Mesodermal cell (in vitro differentiated cells): ENCODE data around the gene SLC17A9.

Source experiments
- H3K27ac ChIP-seq: 2 replicates; pipeline ENCODE4 v1.7.0; 2013; ENCODE audit warnings: mild to moderate bottlenecking, low read depth, low read length, moderate library complexity; ENCODE audit not compliant: severe bottlenecking
- H3K36me3 ChIP-seq: 2 replicates; pipeline ENCODE4 v1.7.1; 2013; ENCODE audit warnings: mild to moderate bottlenecking, low read length, moderate library complexity; ENCODE audit not compliant: control insufficient read depth, insufficient read depth
- H3K4me1 ChIP-seq: one replicate; pipeline ENCODE4 v1.7.1; 2013; ENCODE audit warnings: mild to moderate bottlenecking, low read length; ENCODE audit not compliant: insufficient read depth, control insufficient read depth, poor library complexity, severe bottlenecking
- H3K4me3 ChIP-seq: 2 replicates; pipeline ENCODE4 v1.7.0; 2013; ENCODE audit warnings: low read length, control low read depth, mild to moderate bottlenecking; ENCODE audit not compliant: insufficient read depth, poor library complexity, severe bottlenecking; ENCODE audit errors: extremely low read depth
- H3K9me3 ChIP-seq: 2 replicates; pipeline ENCODE4 v1.7.1; 2013; ENCODE audit warnings: mild to moderate bottlenecking, low read length, moderate library complexity; ENCODE audit not compliant: control insufficient read depth
- WGBS, 2 experiments: methylation state at CpG; one replicate each; pipeline ENCODE4 v1.1.5; 2013; ENCODE audit warnings: missing lambda C conversion rate in 2 of 2; ENCODE audit not compliant: insufficient coverage in 2 of 2; 5-methylcytosine and 5-hydroxymethylcytosine counted together

Gene SLC17A9

GRCh38 chr20:62982124-62983075, 29.9 kb downstream of the SLC17A9 start:
- H3K9me3 ChIP-seq: no peaks in the 10 kb centered on the region
- H3K4me1 ChIP-seq: no peaks in the 10 kb centered on the region
- H3K4me3 ChIP-seq: no peak overlapping the region
- H3K36me3 ChIP-seq: no peaks in the 10 kb centered on the region
- 71 to 76% methylated on average over 11 to 18 of the region's 21 CpGs for WGBS, 2 experiments
- H3K27ac ChIP-seq: no peak overlapping the region

DNA sequence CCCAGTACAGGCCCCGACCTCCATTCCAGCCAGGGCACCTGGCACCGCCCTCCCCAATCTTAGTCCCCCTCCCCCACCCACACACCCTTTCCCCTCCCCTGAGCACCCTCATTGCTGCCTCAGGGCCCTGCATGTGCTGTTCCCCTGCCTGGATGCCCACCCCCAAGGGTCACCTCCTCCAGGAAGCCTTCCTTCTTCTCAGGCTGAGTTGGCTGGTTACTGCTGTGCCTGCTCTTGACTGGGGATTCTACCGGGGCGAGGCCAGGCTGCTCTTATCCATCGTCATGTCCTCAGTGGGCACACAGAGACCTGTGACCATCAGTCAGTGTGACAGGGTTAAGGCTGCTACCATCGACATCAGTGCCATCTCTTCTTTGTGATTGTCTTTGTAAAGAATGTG, 30.7 kb downstream of the SLC17A9 start:
- no peaks in the 10 kb centered on the region for H3K36me3 ChIP-seq
- no peaks in the 10 kb centered on the region for H3K4me1 ChIP-seq
- 93% methylated on average over 4 of the region's 6 CpGs; no CpG with 5 or more reads in 1 of the 2 experiments for WGBS, 2 experiments
- no peak overlapping the region for H3K4me3 ChIP-seq
- no peak overlapping the region for H3K27ac ChIP-seq
- H3K9me3 ChIP-seq: no peaks in the 10 kb centered on the region

- H3K36me3 ChIP-seq: no peaks in the 10 kb centered on the region
- no peak overlapping the region for H3K4me3 ChIP-seq
- 86 to 90% methylated on average over 17 to 18 of the region's 18 CpGs for WGBS, 2 experiments
- H3K9me3 ChIP-seq: no peaks in the 10 kb centered on the region
- no peak overlapping the region for H3K27ac ChIP-seq
- H3K4me1 ChIP-seq: no peaks in the 10 kb centered on the region
These were observed 32.3 kb downstream of the SLC17A9 start for GRCh38 chr20:62984666-62985443.

- no peak overlapping the region for H3K27ac ChIP-seq
- no peak overlapping the region for H3K4me3 ChIP-seq
- WGBS, 2 experiments: 83 to 88% methylated on average over 14 of the region's 14 CpGs
- no peaks in the 10 kb centered on the region for H3K36me3 ChIP-seq
- no peaks in the 10 kb centered on the region for H3K4me1 ChIP-seq
- no peaks in the 10 kb centered on the region for H3K9me3 ChIP-seq
These were observed 32.9 kb downstream of the SLC17A9 start for GRCh38 chr20:62985444-62985778.

- Histone ChIP-seq H3K36me3 (no peaks in the 10 kb centered on the region), H3K9me3 (no peaks in the 10 kb centered on the region), H3K4me3 (no peak overlapping the region), H3K27ac (no peak overlapping the region), H3K4me1 (no peaks in the 10 kb centered on the region)
- WGBS, 2 experiments: 88 to 100% methylated on average over 1 to 6 of the region's 6 CpGs
These were observed 33.8 kb downstream of the SLC17A9 start for GRCh38 chr20:62986257-62986800.

GRCh38 chr20:62987114-62987513, 34.6 kb downstream of the SLC17A9 start:
- Histone ChIP-seq H3K9me3 (no peaks in the 10 kb centered on the region), H3K4me1 (no peaks in the 10 kb centered on the region), H3K4me3 (no peak overlapping the region), H3K36me3 (no peaks in the 10 kb centered on the region), H3K27ac (no peak overlapping the region)
- WGBS, 2 experiments: 64 to 67% methylated on average over 8 to 9 of the region's 10 CpGs

DNA sequence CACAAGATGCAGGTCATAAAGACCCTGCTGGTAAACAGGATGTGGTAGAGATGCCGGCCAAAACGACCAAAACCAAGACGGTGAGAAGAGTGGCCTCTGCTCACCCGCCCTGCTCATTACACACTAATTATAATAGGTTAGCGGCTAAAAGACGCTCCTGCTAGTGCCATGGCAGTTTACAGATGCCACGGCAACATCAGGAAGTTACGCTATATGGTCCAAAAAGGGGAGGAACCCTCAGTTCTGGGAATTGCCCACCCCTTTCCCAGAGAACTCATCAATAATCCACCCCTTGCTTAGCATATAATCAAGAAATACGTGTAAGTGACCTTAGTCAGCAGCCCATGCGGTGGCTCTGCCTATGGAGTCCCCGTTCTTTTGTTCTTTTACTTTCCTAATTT, 36.7 kb downstream of the SLC17A9 start:
- Histone ChIP-seq H3K4me3 (no peak overlapping the region), H3K4me1 (no peaks in the 10 kb centered on the region)
- WGBS, 2 experiments: 74 to 86% methylated on average over 10 to 11 of the region's 11 CpGs

GRCh38 chr20:62990306-62990825, 37.9 kb downstream of the SLC17A9 start:
- WGBS, 2 experiments: 69 to 87% methylated on average over 12 to 21 of the region's 22 CpGs

More for the DNA sequence above, 36.7 kb downstream of the SLC17A9 start:
- no peaks in the 10 kb centered on the region for H3K36me3 ChIP-seq
- no peak overlapping the region for H3K27ac ChIP-seq
- H3K9me3 ChIP-seq: no peaks in the 10 kb centered on the region

DNA sequence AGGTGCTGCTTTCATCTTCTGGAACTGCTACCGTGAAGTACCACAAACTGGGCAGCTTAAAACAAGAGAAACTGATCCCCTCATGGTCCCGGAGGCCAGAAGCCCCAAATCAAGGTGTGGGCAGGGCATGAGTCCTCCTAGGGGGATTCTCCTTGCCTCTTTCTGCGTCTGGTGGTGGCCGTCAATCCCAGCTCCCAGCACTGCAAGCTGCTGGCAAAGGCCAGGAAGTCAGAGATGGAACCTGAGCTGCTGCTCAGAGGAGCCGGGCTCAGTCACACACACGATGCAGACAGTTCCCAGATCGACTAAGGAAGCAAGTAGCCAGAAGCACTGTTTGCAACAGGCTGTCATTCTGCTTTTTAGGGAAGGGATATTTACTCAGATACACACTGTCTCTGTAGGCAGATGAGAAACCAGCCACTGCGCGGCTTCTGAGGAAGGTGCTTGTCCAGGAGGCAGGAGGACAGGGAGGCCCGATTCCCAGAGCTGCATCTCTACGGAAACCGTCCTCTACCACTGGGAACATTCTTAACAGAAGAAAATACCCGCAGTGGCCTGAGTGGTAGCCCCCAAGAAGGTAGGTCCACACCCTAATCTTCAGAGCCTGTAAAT, 38.8 kb downstream of the SLC17A9 start:
- Histone ChIP-seq H3K27ac (no peak overlapping the region), H3K36me3 (no peaks in the 10 kb centered on the region), H3K9me3 (no peaks in the 10 kb centered on the region), H3K4me3 (no peak overlapping the region), H3K4me1 (no peaks in the 10 kb centered on the region)
- WGBS, 2 experiments: 81 to 82% methylated on average over 11 to 13 of the region's 13 CpGs

More at GRCh38 chr20:62990306-62990825, 37.9 kb downstream of the SLC17A9 start:
- no peaks in the 10 kb centered on the region for H3K9me3 ChIP-seq
- no peak overlapping the region for H3K27ac ChIP-seq
- H3K4me1 ChIP-seq: no peaks in the 10 kb centered on the region
- H3K36me3 ChIP-seq: no peaks in the 10 kb centered on the region
- H3K4me3 ChIP-seq: no peak overlapping the region

DNA sequence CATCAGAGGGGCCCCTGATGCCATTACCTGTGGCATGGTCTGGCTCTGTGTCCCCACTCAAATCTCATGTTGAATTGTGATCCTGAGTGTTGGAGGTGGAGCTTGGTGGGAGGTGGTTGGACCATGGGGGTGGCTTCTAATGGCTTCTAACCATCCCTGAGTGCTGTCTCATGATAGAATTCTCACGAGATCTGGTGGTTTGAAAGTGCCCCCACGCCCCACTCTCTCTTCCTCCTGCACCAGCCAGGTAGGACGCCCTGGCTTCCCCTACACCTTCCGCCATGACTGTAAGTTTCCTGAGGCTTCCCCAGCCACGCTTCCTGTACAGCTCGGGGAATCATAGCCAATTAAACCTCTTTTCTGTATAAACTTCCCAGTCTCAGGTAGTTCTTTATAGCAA, 39.4 kb downstream of the SLC17A9 start:
- 67 to 73% methylated on average over 4 to 5 of the region's 6 CpGs for WGBS, 2 experiments
- no peaks in the 10 kb centered on the region for H3K9me3 ChIP-seq

More for the DNA sequence above, 39.4 kb downstream of the SLC17A9 start:
- Histone ChIP-seq H3K4me3 (no peak overlapping the region), H3K27ac (no peak overlapping the region), H3K4me1 (no peaks in the 10 kb centered on the region), H3K36me3 (no peaks in the 10 kb centered on the region)
